Regular cardiac myocyte (primary cell): Measurements from ENCODE around the gene FA2H. TPM values are rescaled to one million over a fixed set of nuclear protein-coding genes. Genes with fewer than 3 reads are reported as not detected.

ENCODE experiments used
- total RNA-seq: library from RNA; depleted of rRNA; stranded (reverse); fragments of >200 nt; gene quantifications from 2 replicates; pipeline ENCODE4 v1.2.3, GENCODE V29; 2014

Gene FA2H, protein sequence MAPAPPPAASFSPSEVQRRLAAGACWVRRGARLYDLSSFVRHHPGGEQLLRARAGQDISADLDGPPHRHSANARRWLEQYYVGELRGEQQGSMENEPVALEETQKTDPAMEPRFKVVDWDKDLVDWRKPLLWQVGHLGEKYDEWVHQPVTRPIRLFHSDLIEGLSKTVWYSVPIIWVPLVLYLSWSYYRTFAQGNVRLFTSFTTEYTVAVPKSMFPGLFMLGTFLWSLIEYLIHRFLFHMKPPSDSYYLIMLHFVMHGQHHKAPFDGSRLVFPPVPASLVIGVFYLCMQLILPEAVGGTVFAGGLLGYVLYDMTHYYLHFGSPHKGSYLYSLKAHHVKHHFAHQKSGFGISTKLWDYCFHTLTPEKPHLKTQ
- not detected in 2 replicates for total RNA-seq

GRCh38 chr16:74774223-74775139 is at the start of gene FA2H:
FA2H (minus strand) TSS chr16:74774820; CDS start chr16:74774755, 65 bp downstream.

GRCh38 chr16:74700438-74701225 is 74.0 kb downstream of the FA2H start, which contains the start of gene MLKL:
MLKL (minus strand) TSS chr16:74700862; CDS start chr16:74695757, 5,105 bp downstream.

GRCh38 chr16:74666425-74667254 is 108.0 kb downstream of the FA2H start, which contains the start of gene RFWD3:
RFWD3 (minus strand) TSS chr16:74666877; CDS start chr16:74661449, 5,428 bp downstream.

Other genes with a start within 250 kb of the FA2H start
- 125 and 145 TPM in 2 replicates for gene GLG1, start 167.7 kb downstream of the FA2H start, total RNA-seq
- 12.1 and 39.7 TPM in 2 replicates for gene RFWD3, start 107.9 kb downstream of the FA2H start, total RNA-seq
- gene MLKL, start 74.0 kb downstream of the FA2H start, total RNA-seq = 11.6 and 25.9 TPM in 2 replicates
- gene WDR59, start 210.3 kb upstream of the FA2H start, total RNA-seq = 10.4 and 12.8 TPM in 2 replicates
- 13.0 and 18.9 TPM in 2 replicates for gene ZNRF1, start 224.2 kb upstream of the FA2H start, total RNA-seq